Spleen (tissue), 7 donors: ENCODE results near the gene EPX.

ENCODE experiments used
- CTCF ChIP-seq, 11 experiments: fragments of 200-600 bp in 7 of 11; fragments of 450-650 bp in 4 of 11; sonication (generic) in 4 of 11; IDR thresholded peaks in 8 of 11; conservative IDR thresholded peaks in 3 of 11; 1 replicate in 7 of 11; 2 replicates in 4 of 11; pipeline versions ENCODE4 v1.4.0 to v1.8.0; 2016 to 2021; ENCODE audit warnings: antibody characterized with exemption in 11 of 11, inconsistent platforms in 4 of 11, mild to moderate bottlenecking in 1 of 11
- POLR2AphosphoS5 ChIP-seq, 3 donors: sonication (generic); formaldehyde crosslinking; IDR thresholded peaks; one replicate each; pipeline ENCODE4 v1.5.1; 2017; ENCODE audit warnings: antibody characterized with exemption in 3 of 3
- donor health status: DM: no; HTN: no; CAD: no; lungs with moderate emphysema.
- donor health status: DM: no; HTN: no; CAD: no.
- donor health status: DM: no; HTN: no; CAD: no.

GRCh38 chr17:58153046-58153445 is 39.5 kb upstream of the EPX start:
- TF ChIP-seq CTCF (IDR thresholded peaks at IDR 0.05 in 8 of 11, conservative IDR thresholded peaks at IDR 0.05 in 3 of 11), result no peak
- TF ChIP-seq POLR2AphosphoS5 (IDR thresholded peaks at IDR 0.05), result peak in 2 of 3 donors; percentile 29 to 88
